ENCODE results near the gene SF3A2. TPM values are rescaled to one million over a fixed set of nuclear protein-coding genes. Genes with fewer than 3 reads are reported as not detected.
"Not testable (repeated sequence)": the region's sequence is repeated elsewhere in the genome, so short reads cannot be mapped to it uniquely, and the experiment has no call there.

SF3A2 gene
- total and polyA plus RNA-seq, 4 donors: 29.2 to 97.8 (median 56.3) TPM

DNA sequence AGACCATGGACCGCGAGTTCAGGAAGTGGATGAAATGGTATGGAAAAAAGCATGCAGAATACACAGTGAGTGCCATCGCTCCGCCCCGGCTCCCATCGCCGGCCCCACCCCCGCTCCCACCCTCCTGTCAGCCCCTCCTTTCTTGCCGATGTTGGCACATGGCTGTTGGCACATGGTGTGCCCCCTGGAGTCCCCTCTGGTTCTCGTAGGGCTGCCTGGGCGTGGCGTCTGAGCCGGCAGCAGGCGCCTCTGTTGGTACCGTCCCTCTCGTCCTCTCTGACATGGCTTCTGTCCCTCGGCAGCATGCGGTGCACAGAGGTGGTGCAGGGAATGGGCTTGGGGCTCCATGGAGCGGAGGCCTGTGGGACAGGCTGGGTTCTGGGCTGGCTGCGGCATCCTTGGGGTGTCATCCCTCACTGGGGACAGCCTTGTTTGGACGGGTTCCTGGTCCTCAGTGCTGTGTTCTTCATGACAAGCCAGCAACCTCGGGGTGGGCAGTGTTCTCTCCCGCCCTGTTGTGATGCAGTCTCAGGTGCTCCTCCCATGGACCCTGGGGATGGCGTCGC is 42.0 kb upstream of the SF3A2 start:
- H3K4me1 ChIP-seq (ENCODE audit: control insufficient read depth, insufficient read depth, low read length): no peaks in the 10 kb centered on the region
- no peaks in the 10 kb centered on the region for H3K9me3 ChIP-seq (ENCODE audit: control insufficient read depth, insufficient read depth, low read length)
- no peak overlapping the region for H3K27ac ChIP-seq (ENCODE audit: low read depth, low read length)
- H3K36me3 ChIP-seq (ENCODE audit: control insufficient read depth, insufficient read depth, low read length): peaks cover 100% of the 10 kb centered on the region
- no peaks in the 10 kb centered on the region for H3K27me3 ChIP-seq (ENCODE audit: control insufficient read depth, insufficient read depth, low read length)
- H3K4me3 ChIP-seq (ENCODE audit: low read depth, low read length): no peak overlapping the region
- no peak for DNase-seq (ENCODE audit: low read depth in 4 of 6, low spot score in 6 of 6)
- WGBS (ENCODE audit: insufficient coverage): 94% methylated on average over 22 of the region's 25 CpGs

DNA sequence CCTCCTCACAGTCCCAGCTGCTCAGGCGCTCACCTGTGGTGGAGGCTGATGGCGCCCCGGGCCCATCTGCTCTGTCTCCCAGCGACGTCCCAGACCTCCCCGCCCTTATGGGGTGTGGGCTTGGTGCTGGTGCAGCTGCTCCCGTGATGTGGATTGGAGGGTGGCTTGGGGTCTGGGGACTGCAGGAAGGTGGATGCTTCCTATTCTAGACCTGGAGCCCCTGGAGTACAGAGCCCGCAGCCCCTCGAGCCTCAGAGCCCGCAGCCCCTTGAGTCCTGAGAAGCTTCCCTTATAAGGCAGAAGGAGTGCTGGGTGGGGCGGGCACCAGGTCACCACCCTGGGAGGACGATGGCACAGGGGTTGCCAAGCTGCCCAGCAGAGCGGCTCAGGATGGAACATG is 41.3 kb upstream of the SF3A2 start:
- no peak for DNase-seq (ENCODE audit: low read depth in 4 of 6, low spot score in 6 of 6)
- Histone ChIP-seq H3K9me3 (ENCODE audit: control insufficient read depth, insufficient read depth, low read length) (no peaks in the 10 kb centered on the region), H3K4me3 (ENCODE audit: low read depth, low read length) (no peak overlapping the region), H3K27me3 (ENCODE audit: control insufficient read depth, insufficient read depth, low read length) (no peaks in the 10 kb centered on the region), H3K27ac (ENCODE audit: low read depth, low read length) (no peak overlapping the region), H3K36me3 (ENCODE audit: control insufficient read depth, insufficient read depth, low read length) (peaks cover 100% of the 10 kb centered on the region), H3K4me1 (ENCODE audit: control insufficient read depth, insufficient read depth, low read length) (no peaks in the 10 kb centered on the region)
- WGBS (ENCODE audit: insufficient coverage): 95% methylated on average over 10 of the region's 13 CpGs

DNA sequence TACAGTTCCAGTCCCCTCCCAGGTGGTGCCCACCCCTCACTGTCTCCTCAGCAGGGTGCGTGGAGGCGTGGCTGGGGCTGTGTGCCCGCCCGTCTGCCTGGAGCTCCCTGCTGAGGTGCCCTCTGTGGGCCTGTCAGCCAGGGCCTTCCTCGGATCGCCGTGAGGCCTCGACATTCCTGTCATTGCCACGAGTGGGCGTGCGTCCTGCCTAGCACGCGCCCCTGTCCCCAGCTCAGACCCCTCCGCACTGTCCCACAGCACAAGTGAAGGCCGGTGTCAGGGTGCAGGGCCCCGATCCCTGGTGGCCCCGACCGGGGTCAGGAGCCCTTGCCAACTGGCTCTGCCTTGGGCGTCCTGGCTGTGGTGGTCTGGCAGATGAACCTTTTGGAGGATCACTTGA is 40.7 kb upstream of the SF3A2 start:
- no peaks in the 10 kb centered on the region for H3K4me1 ChIP-seq (ENCODE audit: control insufficient read depth, insufficient read depth, low read length)
- H3K27ac ChIP-seq (ENCODE audit: low read depth, low read length): no peak overlapping the region
- H3K27me3 ChIP-seq (ENCODE audit: control insufficient read depth, insufficient read depth, low read length): no peaks in the 10 kb centered on the region
- H3K4me3 ChIP-seq (ENCODE audit: low read depth, low read length): no peak overlapping the region
- WGBS (ENCODE audit: insufficient coverage): 96% methylated on average over 19 of the region's 19 CpGs
- no peaks in the 10 kb centered on the region for H3K9me3 ChIP-seq (ENCODE audit: control insufficient read depth, insufficient read depth, low read length)
- H3K36me3 ChIP-seq (ENCODE audit: control insufficient read depth, insufficient read depth, low read length): peaks cover 98% of the 10 kb centered on the region
- no peak for DNase-seq (ENCODE audit: low read depth in 4 of 6, low spot score in 6 of 6)

DNA sequence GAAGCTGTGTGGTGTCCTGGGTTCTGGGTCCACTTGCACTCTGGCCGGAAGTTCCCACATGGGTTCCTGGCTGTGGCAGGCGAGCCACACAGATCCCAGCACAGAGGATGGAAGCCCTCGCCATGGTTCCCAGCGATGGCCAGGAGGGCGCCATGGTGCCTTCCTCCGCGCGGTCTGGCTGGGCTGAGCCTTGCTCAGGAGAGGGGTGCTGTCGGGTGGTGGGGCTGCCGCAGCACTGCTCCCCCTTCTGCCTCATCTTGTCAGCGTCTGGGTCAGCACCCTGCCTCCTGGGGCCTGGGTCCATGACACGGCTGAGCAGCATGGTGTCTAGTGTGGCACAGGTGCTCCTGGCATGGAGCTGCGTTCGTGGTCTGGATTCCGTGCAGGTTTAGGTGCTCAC is 39.4 kb upstream of the SF3A2 start:
- no peaks in the 10 kb centered on the region for H3K27me3 ChIP-seq (ENCODE audit: control insufficient read depth, insufficient read depth, low read length)
- peaks cover 98% of the 10 kb centered on the region for H3K36me3 ChIP-seq (ENCODE audit: control insufficient read depth, insufficient read depth, low read length)
- H3K4me1 ChIP-seq (ENCODE audit: control insufficient read depth, insufficient read depth, low read length): no peaks in the 10 kb centered on the region
- no peak overlapping the region for H3K27ac ChIP-seq (ENCODE audit: low read depth, low read length)
- H3K4me3 ChIP-seq (ENCODE audit: low read depth, low read length): no peak overlapping the region
- no peak for DNase-seq (ENCODE audit: low read depth in 4 of 6, low spot score in 6 of 6)
- 93% methylated on average over 15 of the region's 15 CpGs for whole genome bisulfite sequencing (ENCODE audit: insufficient coverage)
- H3K9me3 ChIP-seq (ENCODE audit: control insufficient read depth, insufficient read depth, low read length): no peaks in the 10 kb centered on the region

DNA sequence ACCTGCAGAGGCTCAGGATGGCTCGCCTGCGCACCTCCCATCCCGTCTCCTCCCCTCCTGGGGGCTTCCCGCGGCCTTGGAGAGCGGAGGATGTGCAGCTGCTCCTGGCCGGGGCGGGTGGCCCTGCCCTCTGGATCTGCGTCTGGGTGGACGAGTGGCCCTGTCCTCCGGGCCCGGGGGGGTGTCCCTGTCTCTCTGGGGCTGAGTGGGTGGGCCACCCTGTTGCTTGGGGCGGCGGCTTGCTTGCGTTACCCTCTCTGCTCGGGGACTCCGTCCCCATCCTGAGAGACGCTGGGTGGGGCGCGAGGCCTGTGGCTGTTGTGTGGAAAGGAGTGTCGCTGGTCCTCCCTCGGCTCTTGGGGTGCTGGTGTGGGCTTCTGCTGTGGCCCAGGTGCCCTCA is 38.3 kb upstream of the SF3A2 start:
- Histone ChIP-seq H3K36me3 (ENCODE audit: control insufficient read depth, insufficient read depth, low read length) (peaks cover 98% of the 10 kb centered on the region), H3K27me3 (ENCODE audit: control insufficient read depth, insufficient read depth, low read length) (no peaks in the 10 kb centered on the region), H3K27ac (ENCODE audit: low read depth, low read length) (no peak overlapping the region), H3K4me3 (ENCODE audit: low read depth, low read length) (no peak overlapping the region), H3K9me3 (ENCODE audit: control insufficient read depth, insufficient read depth, low read length) (no peaks in the 10 kb centered on the region), H3K4me1 (ENCODE audit: control insufficient read depth, insufficient read depth, low read length) (no peaks in the 10 kb centered on the region)
- no peak for DNase-seq (ENCODE audit: low read depth in 4 of 6, low spot score in 6 of 6)
- WGBS (ENCODE audit: insufficient coverage): 92% methylated on average over 18 of the region's 22 CpGs

DNA sequence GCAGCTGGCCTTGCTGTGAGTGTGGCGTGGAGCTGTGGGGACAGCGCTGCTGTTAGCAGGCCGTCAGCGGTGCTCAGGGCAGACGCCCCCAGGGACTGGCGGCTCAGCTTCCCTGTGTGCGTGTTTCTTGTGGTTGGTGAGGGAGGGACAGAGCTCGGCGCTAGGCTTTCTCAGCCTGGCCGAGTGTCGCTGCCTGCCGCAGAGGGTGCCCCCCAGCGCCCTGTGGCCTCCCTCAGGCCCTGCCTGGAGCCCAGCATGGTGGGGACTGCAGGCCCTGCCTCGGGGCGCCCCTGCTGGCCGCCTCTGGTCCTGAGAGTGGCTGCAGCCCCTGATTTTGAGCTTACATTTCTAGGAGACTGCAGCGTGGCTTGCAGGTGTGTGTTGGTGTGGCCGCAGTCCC is 37.4 kb upstream of the SF3A2 start:
- H3K36me3 ChIP-seq (ENCODE audit: control insufficient read depth, insufficient read depth, low read length): peaks cover 98% of the 10 kb centered on the region
- DNase-seq (ENCODE audit: low read depth in 4 of 6, low spot score in 6 of 6): peak in 1 of 6 donors; percentile 6

DNA sequence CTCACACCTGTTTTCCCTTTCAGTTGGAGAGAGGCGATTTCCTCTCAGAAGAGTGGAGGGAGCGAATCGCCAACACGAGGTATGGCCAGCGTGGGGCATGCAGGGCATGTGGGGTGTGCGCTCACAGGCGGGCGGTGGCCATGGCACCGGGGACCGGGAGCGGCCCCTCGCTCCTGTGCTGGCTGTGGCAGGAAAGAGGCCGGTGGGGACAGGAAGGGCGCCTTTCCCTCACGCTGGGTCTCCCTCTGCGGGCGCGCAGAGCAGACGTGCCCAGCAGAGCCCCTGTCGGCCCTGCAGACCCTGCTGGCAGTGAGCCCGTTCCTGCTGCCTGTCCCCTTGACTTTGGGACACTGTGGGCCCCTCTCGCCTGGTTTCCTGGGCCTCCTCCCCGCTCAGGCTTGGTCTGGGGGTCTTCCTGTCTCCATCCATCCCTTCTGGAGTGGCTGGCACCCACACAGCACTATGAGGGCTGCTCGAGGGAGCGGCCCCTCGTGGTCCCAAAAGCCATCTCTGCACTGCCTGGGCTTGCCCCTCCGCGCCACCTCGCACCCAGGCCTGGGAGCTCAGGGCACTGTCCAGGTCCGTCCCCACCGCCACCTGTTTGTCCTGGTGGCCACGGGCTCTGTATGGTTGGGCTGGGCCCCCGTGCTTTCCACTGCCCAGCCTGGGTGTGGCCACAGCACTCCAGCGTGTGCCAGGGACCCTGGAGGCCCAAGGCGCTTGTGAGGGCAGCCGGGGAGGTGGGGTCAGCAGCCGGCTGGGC is 36.6 kb upstream of the SF3A2 start:
- H3K27me3 ChIP-seq (ENCODE audit: control insufficient read depth, insufficient read depth, low read length): no peaks in the 10 kb centered on the region
- H3K36me3 ChIP-seq (ENCODE audit: control insufficient read depth, insufficient read depth, low read length): peaks cover 97% of the 10 kb centered on the region
- 93% methylated on average over 34 of the region's 37 CpGs for WGBS (ENCODE audit: insufficient coverage)
- DNase-seq (ENCODE audit: low read depth in 4 of 6, low spot score in 6 of 6): no peak
- no peaks in the 10 kb centered on the region for H3K9me3 ChIP-seq (ENCODE audit: control insufficient read depth, insufficient read depth, low read length)
- no peaks in the 10 kb centered on the region for H3K4me1 ChIP-seq (ENCODE audit: control insufficient read depth, insufficient read depth, low read length)
- H3K4me3 ChIP-seq (ENCODE audit: low read depth, low read length): no peak overlapping the region
- H3K27ac ChIP-seq (ENCODE audit: low read depth, low read length): no peak overlapping the region

More for the DNA sequence above, 37.4 kb upstream of the SF3A2 start:
- Histone ChIP-seq H3K27ac (ENCODE audit: low read depth, low read length) (no peak overlapping the region), H3K4me1 (ENCODE audit: control insufficient read depth, insufficient read depth, low read length) (no peaks in the 10 kb centered on the region), H3K4me3 (ENCODE audit: low read depth, low read length) (no peak overlapping the region), H3K9me3 (ENCODE audit: control insufficient read depth, insufficient read depth, low read length) (no peaks in the 10 kb centered on the region), H3K27me3 (ENCODE audit: control insufficient read depth, insufficient read depth, low read length) (no peaks in the 10 kb centered on the region)
- WGBS (ENCODE audit: insufficient coverage): 57% methylated on average over 17 of the region's 18 CpGs

DNA sequence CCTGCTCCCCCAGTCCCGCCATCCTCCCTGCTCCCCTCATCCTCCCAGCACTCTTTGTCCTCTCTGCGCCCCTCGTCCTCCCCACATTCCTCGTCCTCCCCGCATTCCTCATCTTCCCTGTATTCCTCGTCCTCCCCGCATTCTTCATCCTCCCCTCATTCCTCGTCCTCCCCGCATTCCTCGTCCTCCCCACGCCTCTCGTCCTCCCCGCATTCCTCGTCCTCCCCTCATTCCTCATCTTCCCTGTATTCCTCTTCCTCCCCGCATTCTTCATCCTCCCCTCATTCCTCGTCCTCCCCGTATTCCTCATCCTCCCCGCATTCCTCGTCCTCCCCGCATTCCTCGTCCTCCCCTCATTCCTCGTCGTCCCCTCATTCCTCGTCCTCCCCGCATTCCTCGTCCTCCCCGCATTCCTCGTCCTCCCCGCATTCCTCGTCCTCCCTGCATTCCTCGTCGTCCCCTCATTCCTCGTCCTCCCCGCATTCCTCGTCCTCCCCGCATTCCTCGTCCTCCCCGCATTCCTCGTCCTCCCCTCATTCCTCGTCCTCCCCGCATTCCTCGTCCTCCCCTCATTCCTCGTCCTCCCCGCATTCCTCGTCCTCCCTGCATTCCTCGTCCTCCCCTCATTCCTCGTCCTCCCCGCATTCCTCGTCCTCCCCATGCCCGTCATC is 35.9 kb upstream of the SF3A2 start:
- peaks cover 94% of the 10 kb centered on the region for H3K36me3 ChIP-seq (ENCODE audit: control insufficient read depth, insufficient read depth, low read length)
- not testable (repeated sequence) for H3K9me3 ChIP-seq (ENCODE audit: control insufficient read depth, insufficient read depth, low read length); DNase-seq (ENCODE audit: low read depth in 4 of 6, low spot score in 6 of 6); H3K27ac ChIP-seq (ENCODE audit: low read depth, low read length); H3K4me3 ChIP-seq (ENCODE audit: low read depth, low read length); H3K27me3 ChIP-seq (ENCODE audit: control insufficient read depth, insufficient read depth, low read length); H3K4me1 ChIP-seq (ENCODE audit: control insufficient read depth, insufficient read depth, low read length)
- 95% methylated on average over 50 of the region's 50 CpGs for WGBS (ENCODE audit: insufficient coverage)

DNA sequence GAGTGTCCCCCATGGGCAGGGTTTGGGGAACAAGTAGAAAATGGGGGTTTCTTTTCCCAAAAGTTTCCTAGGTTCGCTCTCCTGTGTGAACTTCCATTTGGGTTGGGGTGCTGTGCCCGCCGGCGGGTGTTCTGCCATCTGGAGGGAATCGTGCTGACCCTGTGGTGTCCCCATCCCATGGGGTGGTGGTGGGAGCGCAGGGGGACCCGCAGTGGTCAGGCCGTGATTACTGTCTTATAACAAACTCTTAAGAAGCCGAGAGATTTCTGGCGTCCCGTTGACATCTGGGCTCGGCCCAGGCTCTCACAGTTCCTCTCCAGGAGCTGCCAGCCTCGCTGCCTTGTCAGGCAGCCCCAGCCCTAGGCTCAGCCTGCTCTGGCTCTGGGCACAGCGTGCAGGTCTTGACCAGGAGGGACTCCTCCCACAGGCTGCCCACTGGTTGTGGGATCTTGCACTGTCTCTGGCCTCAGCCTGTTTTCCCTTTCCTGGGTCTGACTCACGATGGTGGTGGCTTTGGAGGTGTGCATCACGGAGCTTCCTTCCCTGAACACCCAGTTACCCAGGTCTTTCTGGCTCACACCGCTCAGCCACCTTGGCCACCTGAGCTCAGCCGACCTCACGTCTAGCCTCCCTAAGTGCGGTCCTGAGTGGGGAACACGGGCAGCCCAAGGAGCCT is 35.0 kb upstream of the SF3A2 start:
- no peak overlapping the region for H3K27ac ChIP-seq (ENCODE audit: low read depth, low read length)
- no peak for DNase-seq (ENCODE audit: low read depth in 4 of 6, low spot score in 6 of 6)
- H3K27me3 ChIP-seq (ENCODE audit: control insufficient read depth, insufficient read depth, low read length): no peaks in the 10 kb centered on the region
- peaks cover 94% of the 10 kb centered on the region for H3K36me3 ChIP-seq (ENCODE audit: control insufficient read depth, insufficient read depth, low read length)
- H3K4me1 ChIP-seq (ENCODE audit: control insufficient read depth, insufficient read depth, low read length): no peaks in the 10 kb centered on the region
- WGBS (ENCODE audit: insufficient coverage): 96% methylated on average over 18 of the region's 21 CpGs
- no peaks in the 10 kb centered on the region for H3K9me3 ChIP-seq (ENCODE audit: control insufficient read depth, insufficient read depth, low read length)
- H3K4me3 ChIP-seq (ENCODE audit: low read depth, low read length): no peak overlapping the region
